Progenitor cell of endocrine pancreas (in vitro differentiated cells): Measurements from ENCODE around the gene SRD5A1. TPM values are rescaled to one million over a fixed set of nuclear protein-coding genes. Genes with fewer than 3 reads are reported as not detected.

ENCODE experiments used
- DNase-seq: peaks from one replicate; pipeline ENCODE4 v3.0.0; 2021; ENCODE audit warnings: low spot score; ENCODE audit not compliant: unreplicated experiment
- H3K27ac Mint-ChIP-seq: 2 replicates; pipeline ENCODE4 v1.8.0; 2021; ENCODE audit warnings: mild to moderate bottlenecking, moderate library complexity, mixed read lengths
- H3K27me3 Mint-ChIP-seq: 2 replicates; pipeline ENCODE4 v1.8.0; 2021; ENCODE audit warnings: mixed read lengths
- H3K36me3 Mint-ChIP-seq: 2 replicates; pipeline ENCODE4 v1.8.0; 2022; ENCODE audit warnings: mixed read lengths; ENCODE audit not compliant: insufficient read depth
- H3K4me1 Mint-ChIP-seq: 2 replicates; pipeline ENCODE4 v1.8.0; 2021; ENCODE audit warnings: low read depth, mixed read lengths
- H3K4me3 Mint-ChIP-seq: 2 replicates; pipeline ENCODE4 v1.8.0; 2021; ENCODE audit warnings: low read depth, mild to moderate bottlenecking, moderate library complexity, mixed read lengths
- H3K9me3 Mint-ChIP-seq: 2 replicates; pipeline ENCODE4 v1.8.0; 2021; ENCODE audit warnings: low read depth, mixed read lengths
- CTCF ChIP-seq: fragments of 200-600 bp; sonication (generic); IDR thresholded peaks from one replicate; pipeline ENCODE4 v1.5.0; 2021; ENCODE audit warnings: antibody characterized with exemption, mild to moderate bottlenecking; ENCODE audit not compliant: unreplicated experiment
- total RNA-seq: library from RNA; stranded (reverse); gene quantifications from 2 replicates; pipeline ENCODE4 v1.2.1, GENCODE V29; 2021

Gene SRD5A1
- total RNA-seq, 1 donor from 2014 or later, result 24.8 TPM

- H3K27me3 Mint-ChIP-seq, result no peaks in the 10 kb centered on the region
- no peak overlapping the region for H3K4me3 Mint-ChIP-seq
- H3K9me3 Mint-ChIP-seq, result no peaks in the 10 kb centered on the region
- H3K4me1 Mint-ChIP-seq, result no peaks in the 10 kb centered on the region
- peaks cover 32% of the 10 kb centered on the region for H3K36me3 Mint-ChIP-seq
- TF ChIP-seq CTCF, result no peak
- H3K27ac Mint-ChIP-seq, result no peak overlapping the region
- DNase-seq, result no peak
Observed at GRCh38 chr5:6603643-6604042, 29.6 kb upstream of the SRD5A1 start.

- Mint-ChIP-seq H3K4me1 (no peaks in the 10 kb centered on the region), H3K27ac (no peak overlapping the region), H3K4me3 (no peak overlapping the region), H3K27me3 (no peaks in the 10 kb centered on the region), H3K9me3 (no peaks in the 10 kb centered on the region), H3K36me3 (peaks cover 29% of the 10 kb centered on the region)
- no peak for DNase-seq
- no peak for TF ChIP-seq CTCF
Observed at GRCh38 chr5:6604341-6604740, 28.9 kb upstream of the SRD5A1 start.

DNA sequence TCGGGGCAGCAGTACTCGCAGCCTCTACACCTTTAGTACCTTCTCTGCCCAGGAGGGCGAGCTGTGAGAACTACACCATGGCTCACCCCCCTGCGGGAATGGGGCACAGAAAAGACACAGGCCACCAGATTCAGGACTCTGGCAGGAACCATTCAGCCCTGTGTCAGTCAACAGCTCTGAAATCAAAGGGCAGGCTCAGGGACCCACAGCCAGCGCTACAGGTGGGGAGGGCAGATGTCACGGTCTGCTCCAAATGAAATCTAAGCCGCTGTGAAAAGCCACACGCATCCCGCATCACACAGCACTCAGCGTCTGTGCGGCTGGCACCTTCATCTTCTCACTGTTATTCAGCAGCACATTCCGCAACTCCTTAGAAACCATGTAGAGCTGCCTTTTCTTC lies 28.3 kb upstream of the SRD5A1 start:
- no peak overlapping the region for H3K27ac Mint-ChIP-seq
- no peaks in the 10 kb centered on the region for H3K4me1 Mint-ChIP-seq
- H3K36me3 Mint-ChIP-seq, result peaks cover 29% of the 10 kb centered on the region
- DNase-seq, result no peak
- H3K9me3 Mint-ChIP-seq, result no peaks in the 10 kb centered on the region
- no peaks in the 10 kb centered on the region for H3K27me3 Mint-ChIP-seq
- TF ChIP-seq CTCF, result no peak
- no peak overlapping the region for H3K4me3 Mint-ChIP-seq

DNA sequence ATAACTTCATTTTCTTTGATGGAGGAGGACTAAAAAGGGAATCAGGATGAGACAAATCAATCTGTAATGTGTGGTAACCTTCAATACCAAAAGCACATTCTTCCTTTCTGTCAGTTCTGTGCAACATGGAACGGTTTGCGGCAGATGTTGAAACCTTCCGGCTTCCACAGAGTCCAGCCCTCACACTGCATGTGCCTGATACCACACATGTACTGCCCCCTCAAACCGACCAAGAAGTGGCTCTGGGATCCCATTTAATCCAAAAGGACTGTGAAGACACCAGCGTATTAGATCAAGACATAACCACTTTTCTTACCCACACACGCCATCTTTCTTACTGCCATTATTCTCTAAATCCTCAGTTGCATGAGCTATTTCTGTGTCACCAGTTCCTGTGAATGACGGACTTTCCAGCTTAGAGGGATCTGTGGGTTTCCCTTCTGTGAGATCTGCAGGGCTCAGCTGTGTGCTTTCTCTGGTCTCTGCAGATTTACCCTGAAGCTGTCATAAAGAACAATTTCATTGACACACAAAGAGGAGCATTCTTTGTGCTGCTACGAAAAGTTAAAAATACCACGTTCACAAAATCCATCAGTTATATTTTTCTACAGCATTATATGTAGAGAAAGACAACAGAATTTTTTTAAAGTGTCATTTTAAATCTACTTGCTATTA lies 26.2 kb upstream of the SRD5A1 start:
- H3K9me3 Mint-ChIP-seq, result no peaks in the 10 kb centered on the region
- no peak for DNase-seq
- H3K27me3 Mint-ChIP-seq, result no peaks in the 10 kb centered on the region
- H3K36me3 Mint-ChIP-seq, result peaks cover 24% of the 10 kb centered on the region
- no peak overlapping the region for H3K4me3 Mint-ChIP-seq
- H3K4me1 Mint-ChIP-seq, result no peaks in the 10 kb centered on the region
- H3K27ac Mint-ChIP-seq, result no peak overlapping the region
- TF ChIP-seq CTCF, result no peak

GRCh38 chr5:6607559-6607936 lies 25.7 kb upstream of the SRD5A1 start:
- peaks cover 24% of the 10 kb centered on the region for H3K36me3 Mint-ChIP-seq
- no peaks in the 10 kb centered on the region for H3K27me3 Mint-ChIP-seq
- no peak overlapping the region for H3K27ac Mint-ChIP-seq
- H3K9me3 Mint-ChIP-seq, result no peaks in the 10 kb centered on the region
- TF ChIP-seq CTCF, result no peak
- H3K4me1 Mint-ChIP-seq, result no peaks in the 10 kb centered on the region
- no peak for DNase-seq
- H3K4me3 Mint-ChIP-seq, result no peak overlapping the region
